Right lung (tissue), 5 donors: Measurements from ENCODE around the gene RPS21. TPM values are rescaled to one million over a fixed set of nuclear protein-coding genes. Genes with fewer than 3 reads are reported as not detected.

ENCODE experiments used
- DNase-seq, 2 donors: peaks; one replicate each; pipeline ENCODE4 v3.0.0-alpha.2; 2013
- polyA plus RNA-seq, 5 donors: library from polyadenylated mRNA; unstranded; fragments of 120-200 nt; gene quantifications; one replicate each; pipeline versions ENCODE4 v1.2.1 to v1.2.3, GENCODE V29; 2013; ENCODE audit warnings: inconsistent platforms in 1 of 5, low replicate concordance in 1 of 5; ENCODE audit not compliant: insufficient read length in 5 of 5, insufficient read depth in 1 of 5

Gene RPS21
- polyA plus RNA-seq, 5 donors, result 870 to 1,387 (median 940) TPM

GRCh38 chr20:62408055-62408454 is 21.2 kb downstream of the RPS21 start:
- DNase-seq, result no peak

GRCh38 chr20:62408640-62409039 is 21.7 kb downstream of the RPS21 start:
- DNase-seq, result no peak

DNA sequence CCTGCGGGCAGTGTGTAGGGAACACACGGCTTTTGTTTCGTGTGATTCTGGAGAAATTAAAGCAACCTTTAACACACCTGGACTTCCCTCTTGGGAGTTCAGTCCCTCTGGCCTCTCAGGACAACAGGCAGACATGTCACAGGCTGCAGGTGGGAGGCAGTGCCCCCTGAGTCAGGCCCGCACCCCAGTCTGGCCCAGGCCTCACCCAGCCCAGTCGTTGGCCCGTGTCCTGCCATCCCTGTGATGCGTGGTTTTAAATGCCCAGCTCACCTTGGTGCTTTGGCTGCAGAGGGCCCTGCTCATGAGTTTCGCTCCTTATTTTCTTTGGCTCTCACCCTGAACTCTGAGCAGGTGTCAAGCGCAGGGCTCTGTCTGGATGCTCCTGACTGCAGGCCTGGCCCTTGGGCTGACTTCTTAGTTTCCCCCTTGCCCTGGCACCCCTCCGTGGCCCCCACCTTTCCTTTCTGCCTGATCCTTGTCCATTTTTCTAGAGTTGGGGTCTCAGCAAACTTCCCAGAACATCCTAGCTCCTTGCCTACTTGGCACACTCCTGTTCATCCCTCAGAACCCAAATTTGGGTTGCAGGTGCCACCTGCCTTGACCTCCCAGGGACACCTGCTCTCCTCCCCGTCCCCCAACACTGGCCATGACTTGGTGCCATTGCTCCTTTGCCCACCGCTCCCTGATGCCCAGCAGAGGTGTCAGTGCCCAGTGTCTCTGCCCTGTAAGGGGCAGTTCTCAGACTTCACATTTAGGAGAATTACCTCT is 22.4 kb downstream of the RPS21 start:
- DNase-seq, result no peak

GRCh38 chr20:62409931-62410745 is 23.2 kb downstream of the RPS21 start:
- DNase-seq, result peak; percentile 46 to 54

DNA sequence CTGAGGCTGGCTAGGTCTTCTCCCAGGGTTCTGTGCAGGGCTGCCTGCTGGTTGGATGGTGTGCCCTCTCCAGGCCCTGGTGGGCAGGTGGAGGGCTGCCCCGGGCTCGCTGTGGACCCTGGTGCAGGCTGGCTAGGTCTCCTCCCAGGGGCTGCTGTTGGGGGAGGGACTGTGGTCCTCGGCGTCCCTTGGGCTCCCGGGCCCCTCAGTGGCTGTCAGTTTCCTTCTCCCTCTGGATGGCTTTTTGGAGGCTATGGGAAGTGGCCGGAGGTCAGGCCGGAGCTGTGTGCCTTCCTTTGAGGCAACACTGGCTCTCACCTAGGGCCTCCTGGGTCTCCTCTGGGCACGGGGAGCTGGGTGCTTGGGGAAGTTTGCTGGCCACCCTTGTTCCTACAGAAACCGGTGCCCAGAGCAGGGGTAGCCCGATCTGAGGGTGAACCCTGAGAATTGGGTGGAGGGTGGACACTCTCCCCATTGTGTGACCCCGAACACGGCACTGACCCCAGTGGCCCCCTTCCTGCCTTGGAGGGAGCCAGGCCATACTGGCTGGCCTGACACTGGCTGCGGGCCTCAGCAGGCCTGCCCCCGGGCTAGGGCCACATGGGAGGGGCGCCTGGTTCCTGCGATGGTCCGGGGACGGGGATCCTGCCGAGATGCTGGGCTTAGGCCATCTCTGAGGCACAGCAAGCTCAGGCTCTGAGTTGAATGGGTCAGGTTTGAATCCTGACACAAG is 24.0 kb downstream of the RPS21 start:
- DNase-seq, result no peak

DNA sequence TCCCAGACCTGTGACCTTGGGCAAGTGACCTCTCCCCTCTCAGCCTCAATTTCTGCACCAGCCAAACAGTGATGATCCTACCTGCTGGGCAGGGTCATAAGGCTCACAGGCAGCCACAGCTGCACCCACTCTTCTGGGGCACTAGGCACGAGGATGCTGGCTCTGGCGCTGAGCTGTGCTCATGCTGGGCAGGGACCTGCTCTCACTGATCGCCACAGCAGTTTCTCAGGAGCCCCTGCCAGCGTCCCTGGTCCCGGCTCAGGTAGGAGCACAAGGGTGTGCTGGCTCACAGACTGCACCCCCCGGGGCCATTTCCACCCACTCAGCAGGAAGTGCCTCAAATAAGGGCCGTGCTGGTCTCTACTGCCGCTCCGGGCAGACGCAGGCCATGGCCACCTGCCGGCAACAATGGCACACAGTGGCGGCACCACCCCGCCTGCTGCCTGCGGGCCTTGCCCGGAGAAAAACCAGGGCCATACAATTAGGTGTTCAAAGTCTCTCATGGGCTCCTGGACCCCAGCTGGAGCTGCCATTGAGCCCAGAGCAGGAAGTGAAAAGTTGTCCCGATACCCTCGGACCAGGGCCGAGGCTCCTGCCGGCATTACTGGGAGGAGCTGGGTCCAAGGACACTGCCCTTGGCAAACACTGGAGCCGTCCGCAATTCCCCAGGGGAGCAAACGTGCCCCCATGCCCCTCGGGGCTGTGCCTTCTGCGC is 24.7 kb downstream of the RPS21 start:
- DNase-seq, result no peak

GRCh38 chr20:62412194-62413024 is 25.5 kb downstream of the RPS21 start:
- no peak for DNase-seq

- DNase-seq, result no peak
These were observed 26.2 kb downstream of the RPS21 start for GRCh38 chr20:62413025-62413570.

GRCh38 chr20:62413896-62414481 is 27.1 kb downstream of the RPS21 start:
- DNase-seq, result no peak

DNA sequence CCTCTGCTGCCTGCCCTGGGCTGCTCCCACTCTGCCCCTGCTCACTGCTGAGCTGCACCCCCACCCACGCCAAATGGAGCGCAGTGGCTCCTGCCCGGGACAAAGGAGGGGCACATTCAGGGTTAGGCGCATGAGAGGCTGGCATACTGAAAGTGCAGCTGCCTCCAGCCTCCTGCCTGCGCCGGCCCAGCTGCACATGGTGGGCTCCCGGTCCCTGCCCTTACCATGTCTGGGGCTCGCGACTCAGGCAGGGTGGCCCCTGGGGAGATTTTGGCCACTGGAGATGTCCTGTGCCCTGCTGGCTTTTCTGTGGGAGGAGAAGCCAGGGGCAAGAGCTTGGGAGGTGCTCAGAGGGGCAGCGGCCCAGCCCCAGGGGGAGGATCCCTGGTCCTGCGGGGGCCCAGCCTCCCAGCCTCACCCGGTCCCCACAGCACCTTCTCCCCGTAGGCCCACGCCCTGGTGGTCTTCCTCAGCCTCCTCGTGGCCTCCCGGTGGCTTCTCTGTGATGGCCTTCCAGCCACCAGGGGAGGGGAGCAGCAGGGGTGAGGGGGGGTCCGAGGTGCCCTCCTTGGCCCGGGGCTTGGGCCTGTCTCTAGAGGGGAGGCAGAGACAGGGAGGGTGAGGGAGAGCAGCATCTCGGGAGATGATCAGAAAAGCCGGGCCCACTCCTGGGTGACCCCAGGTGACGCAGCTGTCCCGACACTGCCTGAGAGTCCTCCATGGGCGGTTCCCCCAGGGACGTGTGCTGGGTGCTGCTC is 28.6 kb downstream of the RPS21 start:
- no peak for DNase-seq

DNA sequence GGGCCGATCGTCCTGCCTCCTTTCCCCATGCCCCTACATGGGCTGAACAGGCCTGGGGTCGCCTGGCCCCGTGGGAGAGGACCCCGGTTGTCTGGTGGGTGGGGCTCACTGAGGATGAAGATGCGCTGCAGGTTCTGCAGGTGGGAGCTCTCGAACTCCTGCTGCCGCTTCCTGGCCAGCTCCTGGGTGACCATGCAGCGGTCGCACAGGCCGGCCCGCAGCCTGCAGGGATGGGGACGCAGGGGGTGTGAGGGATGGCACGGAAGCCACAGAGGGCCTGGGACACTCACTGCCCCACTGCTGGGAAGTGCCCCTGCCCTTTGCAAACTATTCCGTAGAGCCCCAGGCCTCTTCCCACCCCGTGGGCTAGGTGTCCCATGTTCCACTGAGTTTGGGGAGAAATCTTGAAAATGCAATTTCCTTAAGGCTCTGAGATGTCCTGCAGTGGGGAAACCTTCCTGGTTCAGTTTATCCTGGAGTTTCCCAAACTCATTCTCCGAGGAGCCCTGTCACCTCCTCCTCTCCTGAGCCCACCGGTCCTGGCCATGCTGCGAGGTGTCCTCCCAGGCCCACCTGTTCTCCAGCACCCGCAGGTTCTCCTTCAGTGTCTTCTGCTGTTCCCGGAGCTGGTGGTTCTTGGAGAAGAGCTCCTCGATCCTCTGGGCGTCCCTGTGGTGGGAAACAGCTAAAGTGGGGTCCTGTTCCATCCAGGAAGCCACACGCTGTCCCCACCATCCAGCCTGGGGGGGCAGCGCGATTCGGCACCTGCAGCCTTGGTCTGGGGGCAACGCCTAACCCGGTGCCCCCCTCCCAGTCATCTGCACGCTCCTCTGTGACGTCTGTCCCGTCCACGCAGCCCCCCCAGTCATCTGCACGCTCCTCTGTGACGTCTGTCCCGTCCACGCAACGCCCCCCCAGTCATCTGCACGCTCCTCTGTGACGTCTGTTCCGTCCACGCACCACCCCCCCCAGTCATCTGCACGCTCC is 30.0 kb downstream of the RPS21 start:
- DNase-seq, result no peak

DNA sequence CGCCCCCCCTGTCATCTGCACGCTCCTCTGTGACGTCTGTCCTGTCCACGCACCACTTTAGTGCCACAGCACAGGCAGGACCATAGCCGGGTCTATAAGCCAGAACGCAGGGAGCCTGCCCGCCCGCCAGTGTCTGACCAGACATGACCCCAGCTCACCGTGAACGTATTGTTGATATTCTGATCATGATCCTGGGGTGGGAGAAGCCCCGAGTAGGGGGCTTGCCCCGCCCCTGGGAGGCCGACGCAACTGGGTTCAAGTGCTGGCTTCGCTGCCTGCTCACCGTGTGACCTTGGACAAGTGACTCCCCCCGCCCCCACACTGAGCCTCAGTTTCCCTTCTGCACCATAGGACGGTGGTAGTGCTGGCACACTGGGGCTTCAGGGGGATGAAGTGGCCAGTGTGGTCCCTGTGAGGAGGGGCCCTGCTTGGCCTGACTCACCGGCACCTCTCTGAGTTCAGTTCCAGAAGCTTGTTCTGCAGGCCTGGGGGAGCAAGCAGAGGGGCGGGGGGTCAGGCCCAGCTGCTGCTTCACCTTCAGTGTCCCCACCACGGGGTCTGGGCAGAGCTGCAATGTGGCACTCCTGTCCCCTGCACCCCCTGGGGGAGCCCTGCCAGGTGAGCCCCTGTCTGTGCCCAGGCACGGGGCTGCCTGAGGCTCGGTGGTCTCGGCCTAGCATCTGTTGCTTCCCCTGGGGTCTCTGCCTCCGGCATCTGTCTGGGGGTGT is 31.2 kb downstream of the RPS21 start:
- no peak for DNase-seq

- DNase-seq, result no peak
These were observed 32.0 kb downstream of the RPS21 start for GRCh38 chr20:62418709-62419487.

GRCh38 chr20:62419759-62420158 is 32.9 kb downstream of the RPS21 start:
- DNase-seq, result no peak

GRCh38 chr20:62420846-62421715 is 34.2 kb downstream of the RPS21 start:
- no peak for DNase-seq

GRCh38 chr20:62421716-62421990 is 34.8 kb downstream of the RPS21 start:
- DNase-seq, result no peak
